H9 (cell line): ENCODE data around the gene FKBP8. TPM values are rescaled to one million over a fixed set of nuclear protein-coding genes. Genes with fewer than 3 reads are reported as not detected.

Experiments used
- DNase-seq: peaks from one replicate; pipeline ENCODE4 v3.0.0-alpha.2; 2017
- H2AFZ ChIP-seq: one replicate; pipeline ENCODE4 v1.6.1; 2013; ENCODE audit warnings: mild to moderate bottlenecking, low read length, control low read depth, moderate library complexity
- H2AK5ac ChIP-seq: 2 replicates; pipeline ENCODE4 v1.6.1; 2013; ENCODE audit warnings: low read length, control low read depth, mixed read lengths; ENCODE audit not compliant: insufficient read length
- H2BK120ac ChIP-seq: one replicate; pipeline ENCODE4 v1.6.1; 2013; ENCODE audit warnings: low read depth, mild to moderate bottlenecking, low read length, control low read depth, inconsistent platforms; ENCODE audit not compliant: poor library complexity, severe bottlenecking
- H2BK12ac ChIP-seq: 2 replicates; pipeline ENCODE4 v1.6.1; 2013; ENCODE audit warnings: low read length, control low read depth, mixed read lengths, low read depth; ENCODE audit not compliant: insufficient read length
- H2BK15ac ChIP-seq: 2 replicates; pipeline ENCODE4 v1.6.1; 2013; ENCODE audit warnings: low read depth, low read length, control low read depth
- H2BK20ac ChIP-seq: one replicate; pipeline ENCODE4 v1.6.1; 2013; ENCODE audit warnings: low read depth, mild to moderate bottlenecking, low read length, control low read depth, inconsistent platforms; ENCODE audit not compliant: poor library complexity, severe bottlenecking
- H2BK5ac ChIP-seq: 2 replicates; pipeline ENCODE4 v1.6.1; 2013; ENCODE audit warnings: low read length, control low read depth, mixed read lengths; ENCODE audit not compliant: insufficient read length
- H3K14ac ChIP-seq: 2 replicates; pipeline ENCODE4 v1.6.1; 2013; ENCODE audit warnings: low read length, control low read depth; ENCODE audit not compliant: insufficient read depth
- H3K18ac ChIP-seq: 2 replicates; pipeline ENCODE4 v1.6.1; 2013; ENCODE audit warnings: low read depth, mild to moderate bottlenecking, mixed read lengths, low read length, control low read depth; ENCODE audit not compliant: insufficient read length
- H3K23ac ChIP-seq: 2 replicates; pipeline ENCODE4 v1.6.1; 2013; ENCODE audit warnings: low read length, control low read depth, mixed read lengths, low read depth; ENCODE audit not compliant: insufficient read length
- H3K23me2 ChIP-seq: 2 replicates; pipeline ENCODE4 v1.6.1; 2013; ENCODE audit warnings: low read depth, mild to moderate bottlenecking, mixed read lengths, low read length, control low read depth; ENCODE audit not compliant: insufficient read length, poor library complexity, severe bottlenecking
- H3K27ac ChIP-seq: 2 replicates; pipeline ENCODE4 v1.5.1; 2013; ENCODE audit warnings: low read length, control low read depth, mixed read lengths, low read depth; ENCODE audit not compliant: insufficient read length
- H3K27me3 ChIP-seq: 2 replicates; pipeline ENCODE4 v1.6.1; 2013; ENCODE audit warnings: low read length, control low read depth, inconsistent platforms; ENCODE audit not compliant: insufficient read depth
- H3K4ac ChIP-seq: 2 replicates; pipeline ENCODE4 v1.6.1; 2013; ENCODE audit warnings: low read depth, mild to moderate bottlenecking, control low read depth, inconsistent platforms, low read length, moderate library complexity
- H3K4me1 ChIP-seq: 2 replicates; pipeline ENCODE4 v1.6.1; 2013; ENCODE audit warnings: low read length, control low read depth, inconsistent platforms; ENCODE audit not compliant: insufficient read depth
- H3K4me2 ChIP-seq: 2 replicates; pipeline ENCODE4 v1.6.1; 2013; ENCODE audit warnings: low read length, control low read depth, mixed read lengths; ENCODE audit not compliant: insufficient read length, insufficient read depth
- H3K56ac ChIP-seq: 2 replicates; pipeline ENCODE4 v1.6.1; 2013; ENCODE audit warnings: low read depth, mild to moderate bottlenecking, mixed read lengths, low read length, control low read depth; ENCODE audit not compliant: insufficient read length
- H3K79me1 ChIP-seq: 2 replicates; pipeline ENCODE4 v1.6.1; 2013; ENCODE audit warnings: low read depth, mild to moderate bottlenecking, moderate library complexity, low read length, control low read depth, inconsistent platforms; ENCODE audit not compliant: insufficient read depth, poor library complexity, severe bottlenecking
- H3K79me2 ChIP-seq: 2 replicates; pipeline ENCODE4 v1.6.1; 2013; ENCODE audit warnings: low read length, control low read depth, inconsistent platforms; ENCODE audit not compliant: insufficient read depth
- H3K9ac ChIP-seq: 2 replicates; pipeline ENCODE4 v1.6.1; 2013; ENCODE audit warnings: low read length, control low read depth, mixed read lengths; ENCODE audit not compliant: insufficient read length; ENCODE audit errors: extremely low read depth
- H3K9me3 ChIP-seq: one replicate; pipeline ENCODE4 v1.6.1; 2013; ENCODE audit warnings: low read depth, low read length, inconsistent platforms; ENCODE audit not compliant: control insufficient read depth
- H3T11ph ChIP-seq: one replicate; pipeline ENCODE4 v1.6.1; 2013; ENCODE audit warnings: mild to moderate bottlenecking, low read length, control low read depth, inconsistent platforms
- H4K20me1 ChIP-seq: one replicate; pipeline ENCODE4 v1.6.1; 2013; ENCODE audit not compliant: control insufficient read depth, insufficient read length, insufficient read depth
- H4K5ac ChIP-seq: 2 replicates; pipeline ENCODE4 v1.6.1; 2013; ENCODE audit warnings: low read depth, mild to moderate bottlenecking, mixed read lengths, low read length, control low read depth; ENCODE audit not compliant: insufficient read length
- H4K8ac ChIP-seq: replicated peaks from 2 replicates; pipeline ENCODE4 v1.6.1; 2013; ENCODE audit warnings: low read length, control low read depth, mixed read lengths, low read depth; ENCODE audit not compliant: insufficient read length
- H4K91ac ChIP-seq: 2 replicates; pipeline ENCODE4 v1.6.1; 2013; ENCODE audit warnings: low read depth, mild to moderate bottlenecking, moderate library complexity, mixed read lengths, low read length, control low read depth; ENCODE audit not compliant: insufficient read length
- H3K27ac Mint-ChIP-seq, 3 experiments: 2 replicates in 2 of 3; 3 replicates in 1 of 3; pipeline ENCODE4 v1.8.0; 2020 to 2021; ENCODE audit warnings: mixed read lengths in 3 of 3, mild to moderate bottlenecking in 1 of 3, moderate library complexity in 1 of 3
- H3K27me3 Mint-ChIP-seq: 2 replicates; pipeline ENCODE4 v1.8.0; 2021; ENCODE audit warnings: low read depth, mild to moderate bottlenecking, moderate library complexity, mixed read lengths
- H3K36me3 Mint-ChIP-seq, 3 experiments: 2 replicates in 2 of 3; 3 replicates in 1 of 3; pipeline ENCODE4 v1.8.0; 2020 to 2021; ENCODE audit warnings: low read depth in 3 of 3, mixed read lengths in 3 of 3; ENCODE audit not compliant: insufficient read depth in 1 of 3
- H3K4me1 Mint-ChIP-seq, 2 experiments: 2 replicates each; pipeline ENCODE4 v1.8.0; 2020; ENCODE audit warnings: mixed read lengths in 2 of 2
- H3K4me3 Mint-ChIP-seq, 2 experiments: 2 replicates in 1 of 2; 3 replicates in 1 of 2; pipeline ENCODE4 v1.8.0; 2020 to 2021; ENCODE audit warnings: mild to moderate bottlenecking in 2 of 2, mixed read lengths in 2 of 2, moderate library complexity in 1 of 2
- H3K9me3 Mint-ChIP-seq, 2 experiments: 2 replicates in 1 of 2; 3 replicates in 1 of 2; pipeline ENCODE4 v1.8.0; 2020; ENCODE audit warnings: mild to moderate bottlenecking in 2 of 2, mixed read lengths in 2 of 2, moderate library complexity in 1 of 2
- WGBS: extraction: QIAGEN DNeasy Blood & Tissue Kit; methylation state at CpG from one replicate; pipeline ENCODE4 v1.1.7; 2013; ENCODE audit warnings: missing lambda C conversion rate, low lambda C conversion rate, mixed read lengths; ENCODE audit not compliant: insufficient read length; ENCODE audit errors: extremely low coverage; 5-methylcytosine and 5-hydroxymethylcytosine counted together
- total RNA-seq: library from RNA; stranded (reverse); gene quantifications from 2 replicates; pipeline ENCODE4 v1.2.1, GENCODE V29; 2021
- TF ChIP-seq, protein P1 (sequence below): fragments of 200-600 bp; sonication (generic); conservative IDR thresholded peaks from 3 replicates; pipeline ENCODE4 v1.8.0; 2021; ENCODE audit warnings: antibody characterized with exemption, mild to moderate bottlenecking

Gene FKBP8
- total RNA-seq, 1 experiment from 2014 or later = 308 TPM

- no peak overlapping the region for H2BK12ac ChIP-seq
- H4K91ac ChIP-seq = no peak overlapping the region
- TF ChIP-seq, protein P1, sequence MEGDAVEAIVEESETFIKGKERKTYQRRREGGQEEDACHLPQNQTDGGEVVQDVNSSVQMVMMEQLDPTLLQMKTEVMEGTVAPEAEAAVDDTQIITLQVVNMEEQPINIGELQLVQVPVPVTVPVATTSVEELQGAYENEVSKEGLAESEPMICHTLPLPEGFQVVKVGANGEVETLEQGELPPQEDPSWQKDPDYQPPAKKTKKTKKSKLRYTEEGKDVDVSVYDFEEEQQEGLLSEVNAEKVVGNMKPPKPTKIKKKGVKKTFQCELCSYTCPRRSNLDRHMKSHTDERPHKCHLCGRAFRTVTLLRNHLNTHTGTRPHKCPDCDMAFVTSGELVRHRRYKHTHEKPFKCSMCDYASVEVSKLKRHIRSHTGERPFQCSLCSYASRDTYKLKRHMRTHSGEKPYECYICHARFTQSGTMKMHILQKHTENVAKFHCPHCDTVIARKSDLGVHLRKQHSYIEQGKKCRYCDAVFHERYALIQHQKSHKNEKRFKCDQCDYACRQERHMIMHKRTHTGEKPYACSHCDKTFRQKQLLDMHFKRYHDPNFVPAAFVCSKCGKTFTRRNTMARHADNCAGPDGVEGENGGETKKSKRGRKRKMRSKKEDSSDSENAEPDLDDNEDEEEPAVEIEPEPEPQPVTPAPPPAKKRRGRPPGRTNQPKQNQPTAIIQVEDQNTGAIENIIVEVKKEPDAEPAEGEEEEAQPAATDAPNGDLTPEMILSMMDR = no peak
- H2BK120ac ChIP-seq = no peak overlapping the region
- no peaks in the 10 kb centered on the region for H3K9me3 Mint-ChIP-seq
- H4K8ac ChIP-seq = no peak overlapping the region
- no peak overlapping the region for H3K18ac ChIP-seq
- no peaks in the 10 kb centered on the region for H3K4me1 Mint-ChIP-seq
- H2BK15ac ChIP-seq = no peak overlapping the region
- no peaks in the 10 kb centered on the region for H3K9me3 ChIP-seq
- no peaks in the 10 kb centered on the region; the same call in 1 of the 2 replicates for H3K4me1 ChIP-seq
- no peak overlapping the region for H3K14ac ChIP-seq
- H2AK5ac ChIP-seq = no peak overlapping the region
- H2BK5ac ChIP-seq = no peak overlapping the region
- H4K5ac ChIP-seq = no peak overlapping the region
- no peak overlapping the region for H2BK20ac ChIP-seq
- no peak overlapping the region for H3K4me2 ChIP-seq
- H3T11ph ChIP-seq = no peak overlapping the region
- no peaks in the 10 kb centered on the region for H3K23me2 ChIP-seq
- peaks cover 7 to 28% (median 9%) of the 10 kb centered on the region in 3 experiments for H3K36me3 Mint-ChIP-seq
- no peak overlapping the region for H3K27ac ChIP-seq
- H3K4ac ChIP-seq = no peak overlapping the region
- no CpG with 5 or more reads among the region's 7 CpGs for whole genome bisulfite sequencing
- no peak overlapping the region for H3K9ac ChIP-seq
- no peak for DNase-seq
- no peak overlapping the region for H3K56ac ChIP-seq
- no peaks in the 10 kb centered on the region for H4K20me1 ChIP-seq
- H3K27ac Mint-ChIP-seq = no peak overlapping the region
- H3K79me1 ChIP-seq = no peaks in the 10 kb centered on the region
- H3K27me3 Mint-ChIP-seq = peaks cover 8% of the 10 kb centered on the region
- no peaks in the 10 kb centered on the region for H3K79me2 ChIP-seq
- no peaks in the 10 kb centered on the region for H3K27me3 ChIP-seq
- no peak overlapping the region for H2AFZ ChIP-seq
- no peak overlapping the region for H3K4me3 Mint-ChIP-seq
- H3K23ac ChIP-seq = no peak overlapping the region
These were observed 36.9 kb upstream of the FKBP8 start for GRCh38 chr19:18580311-18580710.
